ENCODE data around the gene IPO4. TPM values are rescaled to one million over a fixed set of nuclear protein-coding genes. Genes with fewer than 3 reads are reported as not detected.

Gene IPO4
- total RNA-seq, 1 experiment from 2014 or later = 116 TPM

DNA sequence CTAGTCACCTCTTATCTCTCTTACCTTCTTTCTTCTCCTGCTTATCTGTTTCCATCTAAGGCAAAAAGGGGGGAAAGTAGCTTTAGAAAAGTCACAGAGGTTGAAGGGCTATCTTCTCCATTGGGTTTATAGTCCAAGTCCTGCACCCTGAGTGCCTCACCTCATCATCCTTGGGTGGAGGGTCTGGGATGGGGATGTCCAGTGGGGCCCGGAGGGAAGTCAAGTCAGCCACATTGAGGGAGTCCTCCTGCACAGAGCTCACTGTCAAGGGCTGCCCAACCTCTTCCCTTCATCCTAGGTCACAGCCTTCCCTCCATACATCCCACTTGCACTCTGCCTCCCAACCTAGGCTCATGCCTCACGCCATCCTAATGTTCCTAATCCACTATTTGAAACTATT lies 43.4 kb downstream of the IPO4 start:
- Mint-ChIP-seq H3K36me3 (ENCODE audit: insufficient read depth in 1 of 3, low read depth in 3 of 3) (peaks cover 3 to 45% (median 44%) of the 10 kb centered on the region in 3 experiments), H3K27me3 (ENCODE audit: low read depth) (no peaks in the 10 kb centered on the region), H3K27ac (no peak overlapping the region), H3K9me3 (no peaks in the 10 kb centered on the region), H3K4me3 (peak overlapping the region in 1 of 2 experiments; percentile 99; a peak in 4 of 5 replicates), H3K4me1 (peaks cover 24% of the 10 kb centered on the region in 2 experiments)
- Histone ChIP-seq H2AFZ (ENCODE audit: low read length) (no peak overlapping the region), H4K5ac (ENCODE audit: insufficient read length, low read depth, low read length) (no peak overlapping the region), H4K20me1 (ENCODE audit: control insufficient read depth, insufficient read depth, insufficient read length) (no peaks in the 10 kb centered on the region), H2BK12ac (ENCODE audit: insufficient read length, low read depth, low read length) (no peak overlapping the region), H4K8ac (replicated peaks; ENCODE audit: insufficient read length, low read depth, low read length) (no peak overlapping the region), H3K23ac (ENCODE audit: insufficient read length, low read depth, low read length) (no peak overlapping the region), H2AK5ac (ENCODE audit: insufficient read length, low read length) (no peak overlapping the region), H3K79me1 (ENCODE audit: insufficient read depth, low read depth, low read length, poor library complexity, severe bottlenecking) (peaks cover 4% of the 10 kb centered on the region), H2BK20ac (ENCODE audit: low read depth, low read length, poor library complexity, severe bottlenecking) (no peak overlapping the region), H3K4me1 (ENCODE audit: insufficient read depth, low read length) (no peaks in the 10 kb centered on the region), H2BK15ac (ENCODE audit: low read depth, low read length) (no peak overlapping the region), H3K23me2 (ENCODE audit: insufficient read length, low read depth, low read length, poor library complexity, severe bottlenecking) (peaks cover 19% of the 10 kb centered on the region), H3K4ac (ENCODE audit: low read depth, low read length) (no peak overlapping the region), H3K18ac (ENCODE audit: insufficient read length, low read depth, low read length) (no peak overlapping the region), H4K91ac (ENCODE audit: insufficient read length, low read depth, low read length) (no peak overlapping the region), H3K9ac (ENCODE audit: extremely low read depth, insufficient read length, low read length) (peak overlapping the region; percentile 11), H2BK120ac (ENCODE audit: low read depth, low read length, poor library complexity, severe bottlenecking) (no peak overlapping the region), H3K56ac (ENCODE audit: insufficient read length, low read depth, low read length) (no peak overlapping the region), H3K79me2 (ENCODE audit: insufficient read depth, low read length) (peaks cover 8% of the 10 kb centered on the region; the same call in 1 of the 2 replicates), H3K27me3 (ENCODE audit: insufficient read depth, low read length) (no peaks in the 10 kb centered on the region), H3K14ac (ENCODE audit: insufficient read depth, low read length) (no peak overlapping the region), H3K4me2 (ENCODE audit: insufficient read depth, insufficient read length, low read length) (peak overlapping the region; percentile 83), H3K27ac (ENCODE audit: insufficient read length, low read depth, low read length) (no peak overlapping the region), H3K9me3 (ENCODE audit: control insufficient read depth, low read depth, low read length) (no peaks in the 10 kb centered on the region), H2BK5ac (ENCODE audit: insufficient read length, low read length) (no peak overlapping the region), H3T11ph (ENCODE audit: low read length) (no peak overlapping the region)
- TF ChIP-seq, protein P1, sequence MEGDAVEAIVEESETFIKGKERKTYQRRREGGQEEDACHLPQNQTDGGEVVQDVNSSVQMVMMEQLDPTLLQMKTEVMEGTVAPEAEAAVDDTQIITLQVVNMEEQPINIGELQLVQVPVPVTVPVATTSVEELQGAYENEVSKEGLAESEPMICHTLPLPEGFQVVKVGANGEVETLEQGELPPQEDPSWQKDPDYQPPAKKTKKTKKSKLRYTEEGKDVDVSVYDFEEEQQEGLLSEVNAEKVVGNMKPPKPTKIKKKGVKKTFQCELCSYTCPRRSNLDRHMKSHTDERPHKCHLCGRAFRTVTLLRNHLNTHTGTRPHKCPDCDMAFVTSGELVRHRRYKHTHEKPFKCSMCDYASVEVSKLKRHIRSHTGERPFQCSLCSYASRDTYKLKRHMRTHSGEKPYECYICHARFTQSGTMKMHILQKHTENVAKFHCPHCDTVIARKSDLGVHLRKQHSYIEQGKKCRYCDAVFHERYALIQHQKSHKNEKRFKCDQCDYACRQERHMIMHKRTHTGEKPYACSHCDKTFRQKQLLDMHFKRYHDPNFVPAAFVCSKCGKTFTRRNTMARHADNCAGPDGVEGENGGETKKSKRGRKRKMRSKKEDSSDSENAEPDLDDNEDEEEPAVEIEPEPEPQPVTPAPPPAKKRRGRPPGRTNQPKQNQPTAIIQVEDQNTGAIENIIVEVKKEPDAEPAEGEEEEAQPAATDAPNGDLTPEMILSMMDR (conservative IDR thresholded peaks at IDR 0.05) = no peak
- no peak for DNase-seq
- no CpG with 5 or more reads among the region's 2 CpGs for WGBS (ENCODE audit: extremely low coverage, insufficient read length, low lambda C conversion rate)
